ENCODE results near the gene OSBPL2. TPM values are rescaled to one million over a fixed set of nuclear protein-coding genes. Genes with fewer than 3 reads are reported as not detected.
A peak's percentile ranks its signal among the peaks of the same experiment; 100 is the strongest.

OSBPL2 gene
- total RNA-seq, 1 experiment from 2014 or later: 49.5 TPM

DNA sequence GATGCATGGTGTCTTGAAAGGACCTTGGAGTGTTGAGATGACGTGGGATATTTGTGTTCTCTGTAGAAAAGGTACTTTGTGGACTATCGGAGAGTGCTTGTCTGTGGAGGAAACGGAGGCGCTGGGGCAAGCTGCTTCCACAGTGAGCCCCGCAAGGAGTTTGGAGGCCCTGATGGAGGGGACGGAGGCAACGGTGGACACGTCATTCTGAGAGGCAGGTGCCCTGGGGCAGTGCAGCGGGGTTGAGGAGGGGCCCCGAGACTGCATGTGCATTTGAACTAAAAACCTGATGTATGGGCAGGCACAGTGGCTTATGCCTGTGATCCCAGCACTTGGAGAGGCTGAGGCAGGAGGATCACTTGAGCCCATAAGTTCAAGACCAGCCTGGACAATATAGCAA is 42.6 kb upstream of the OSBPL2 start:
- POLR2A ChIA-PET: no interaction called here
- Mint-ChIP-seq H3K9me3 (no peaks in the 10 kb centered on the region), H3K27ac (0 out of 2 replicates have a peak overlapping the region, but pooled peaks have one; percentile 55), H3K4me1 (no peaks in the 10 kb centered on the region), H3K4me3 (no peak overlapping the region), H3K36me3 (peaks cover 25% of the 10 kb centered on the region), H3K27me3 (ENCODE audit: low read depth) (no peaks in the 10 kb centered on the region)
- TF ChIP-seq AFF4 (CRISPR knock-in tag; IDR thresholded peaks at IDR 0.05; ENCODE audit: borderline replicate concordance) (no peak), FOXP1 (CRISPR knock-in tag; IDR thresholded peaks at IDR 0.05; ENCODE audit: borderline replicate concordance) (no peak), NFATC4 (CRISPR knock-in tag; IDR thresholded peaks at IDR 0.05) (no peak), NR1H2 (CRISPR knock-in tag; IDR thresholded peaks at IDR 0.05) (no peak), FOXP4 (CRISPR knock-in tag; IDR thresholded peaks at IDR 0.05) (no peak), JUN (CRISPR knock-in tag; IDR thresholded peaks at IDR 0.05) (no peak), EMX1 (CRISPR knock-in tag; IDR thresholded peaks at IDR 0.05) (no peak), GTF2I (CRISPR knock-in tag; conservative IDR thresholded peaks at IDR 0.05) (no peak), JAZF1 (CRISPR knock-in tag; IDR thresholded peaks at IDR 0.05) (no peak), CREB1 (CRISPR knock-in tag; IDR thresholded peaks at IDR 0.05) (no peak), ZNF121 (CRISPR knock-in tag; IDR thresholded peaks at IDR 0.05) (no peak), ZBTB43 (CRISPR knock-in tag; IDR thresholded peaks at IDR 0.05) (no peak)
- TF ChIP-seq, protein P1, sequence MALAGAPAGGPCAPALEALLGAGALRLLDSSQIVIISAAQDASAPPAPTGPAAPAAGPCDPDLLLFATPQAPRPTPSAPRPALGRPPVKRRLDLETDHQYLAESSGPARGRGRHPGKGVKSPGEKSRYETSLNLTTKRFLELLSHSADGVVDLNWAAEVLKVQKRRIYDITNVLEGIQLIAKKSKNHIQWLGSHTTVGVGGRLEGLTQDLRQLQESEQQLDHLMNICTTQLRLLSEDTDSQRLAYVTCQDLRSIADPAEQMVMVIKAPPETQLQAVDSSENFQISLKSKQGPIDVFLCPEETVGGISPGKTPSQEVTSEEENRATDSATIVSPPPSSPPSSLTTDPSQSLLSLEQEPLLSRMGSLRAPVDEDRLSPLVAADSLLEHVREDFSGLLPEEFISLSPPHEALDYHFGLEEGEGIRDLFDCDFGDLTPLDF (CRISPR knock-in tag; IDR thresholded peaks at IDR 0.05): no peak
- TF ChIP-seq, protein P2, sequence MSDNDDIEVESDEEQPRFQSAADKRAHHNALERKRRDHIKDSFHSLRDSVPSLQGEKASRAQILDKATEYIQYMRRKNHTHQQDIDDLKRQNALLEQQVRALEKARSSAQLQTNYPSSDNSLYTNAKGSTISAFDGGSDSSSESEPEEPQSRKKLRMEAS (CRISPR knock-in tag; IDR thresholded peaks at IDR 0.05): no peak
- TF ChIP-seq, protein P3, sequence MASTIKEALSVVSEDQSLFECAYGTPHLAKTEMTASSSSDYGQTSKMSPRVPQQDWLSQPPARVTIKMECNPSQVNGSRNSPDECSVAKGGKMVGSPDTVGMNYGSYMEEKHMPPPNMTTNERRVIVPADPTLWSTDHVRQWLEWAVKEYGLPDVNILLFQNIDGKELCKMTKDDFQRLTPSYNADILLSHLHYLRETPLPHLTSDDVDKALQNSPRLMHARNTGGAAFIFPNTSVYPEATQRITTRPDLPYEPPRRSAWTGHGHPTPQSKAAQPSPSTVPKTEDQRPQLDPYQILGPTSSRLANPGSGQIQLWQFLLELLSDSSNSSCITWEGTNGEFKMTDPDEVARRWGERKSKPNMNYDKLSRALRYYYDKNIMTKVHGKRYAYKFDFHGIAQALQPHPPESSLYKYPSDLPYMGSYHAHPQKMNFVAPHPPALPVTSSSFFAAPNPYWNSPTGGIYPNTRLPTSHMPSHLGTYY (CRISPR knock-in tag; IDR thresholded peaks at IDR 0.05): no peak
- CTCF ChIA-PET: interaction anchor here (0.7 kb wide), 1 partner anchor 69 kb away, joined by 4 read pairs; no protein-coding TSS in a partner anchor
- no peak for ATAC-seq
- DNase-seq (ENCODE audit: low spot score): no peak

DNA sequence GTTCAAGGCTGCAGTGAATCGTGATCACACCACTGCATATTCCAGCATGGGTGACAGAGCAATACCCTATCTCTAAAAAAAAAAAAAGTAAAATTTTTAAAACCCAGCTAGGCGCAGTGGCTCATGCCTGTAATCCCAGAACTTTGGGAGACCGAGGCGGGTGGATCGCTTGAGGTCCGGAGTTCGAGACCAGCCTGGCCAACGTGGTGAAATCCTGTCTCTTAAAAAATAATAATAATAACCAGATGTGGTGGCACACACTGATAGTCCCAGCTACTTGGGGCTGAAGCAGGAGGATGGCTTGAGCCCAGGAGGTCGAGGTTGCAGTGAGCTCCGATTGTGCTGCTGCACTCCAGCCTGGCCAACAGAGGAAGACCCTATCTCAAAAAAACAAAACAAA is 42.0 kb upstream of the OSBPL2 start:
- Mint-ChIP-seq H3K4me3 (no peak overlapping the region), H3K36me3 (peaks cover 27% of the 10 kb centered on the region), H3K27ac (no peak overlapping the region), H3K4me1 (no peaks in the 10 kb centered on the region), H3K27me3 (ENCODE audit: low read depth) (no peaks in the 10 kb centered on the region), H3K9me3 (no peaks in the 10 kb centered on the region)
- ATAC-seq (no peak), DNase-seq (ENCODE audit: low spot score) (no peak)
- TF ChIP-seq, protein P2 (CRISPR knock-in tag; IDR thresholded peaks at IDR 0.05): no peak
- TF ChIP-seq ZNF232 (CRISPR knock-in tag; IDR thresholded peaks at IDR 0.05): no peak
- TF ChIP-seq, protein P4, sequence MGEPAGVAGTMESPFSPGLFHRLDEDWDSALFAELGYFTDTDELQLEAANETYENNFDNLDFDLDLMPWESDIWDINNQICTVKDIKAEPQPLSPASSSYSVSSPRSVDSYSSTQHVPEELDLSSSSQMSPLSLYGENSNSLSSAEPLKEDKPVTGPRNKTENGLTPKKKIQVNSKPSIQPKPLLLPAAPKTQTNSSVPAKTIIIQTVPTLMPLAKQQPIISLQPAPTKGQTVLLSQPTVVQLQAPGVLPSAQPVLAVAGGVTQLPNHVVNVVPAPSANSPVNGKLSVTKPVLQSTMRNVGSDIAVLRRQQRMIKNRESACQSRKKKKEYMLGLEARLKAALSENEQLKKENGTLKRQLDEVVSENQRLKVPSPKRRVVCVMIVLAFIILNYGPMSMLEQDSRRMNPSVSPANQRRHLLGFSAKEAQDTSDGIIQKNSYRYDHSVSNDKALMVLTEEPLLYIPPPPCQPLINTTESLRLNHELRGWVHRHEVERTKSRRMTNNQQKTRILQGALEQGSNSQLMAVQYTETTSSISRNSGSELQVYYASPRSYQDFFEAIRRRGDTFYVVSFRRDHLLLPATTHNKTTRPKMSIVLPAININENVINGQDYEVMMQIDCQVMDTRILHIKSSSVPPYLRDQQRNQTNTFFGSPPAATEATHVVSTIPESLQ (CRISPR knock-in tag; IDR thresholded peaks at IDR 0.05): no peak
- no peak for TF ChIP-seq ZSCAN18 (CRISPR knock-in tag; IDR thresholded peaks at IDR 0.05)
- TF ChIP-seq NR1H2 (CRISPR knock-in tag; IDR thresholded peaks at IDR 0.05): no peak
- POLR2A ChIA-PET: no interaction called here
- CTCF ChIA-PET: no interaction called here

Measured in WTC11 (cell line).